ENCODE data around the gene MSN.

MSN gene

GRCh38 chrX:65781845-65782244 is 114.4 kb downstream of the MSN start:
- Histone ChIP-seq H3K4me3 (ENCODE audit: low read length in 2 of 2) (no peak overlapping the region), H2BK12ac (ENCODE audit: low read length) (no peak overlapping the region), H2AK5ac (ENCODE audit: low read depth, low read length) (no peak overlapping the region), H3K23ac (ENCODE audit: low read depth, low read length, poor library complexity) (no peak overlapping the region), H3K79me1 (ENCODE audit: low read depth, low read length) (no peaks in the 10 kb centered on the region), H2BK120ac (ENCODE audit: low read depth, low read length) (no peak overlapping the region), H3K27ac (replicated peaks; ENCODE audit: low read length) (no peak overlapping the region), H3K36me3 (replicated peaks in 1 of 2; ENCODE audit: control insufficient read depth in 2 of 2, insufficient read depth in 2 of 2, low read length in 2 of 2) (no peaks in the 10 kb centered on the region), H3K4me2 (ENCODE audit: insufficient read depth, low read length, poor library complexity, severe bottlenecking) (no peak overlapping the region), H3K9me3 (replicated peaks in 1 of 2; ENCODE audit: control insufficient read depth in 2 of 2, insufficient read depth in 1 of 2, low read depth in 1 of 2, low read length in 2 of 2) (no peaks in the 10 kb centered on the region), H3K4me1 (ENCODE audit: control insufficient read depth in 2 of 2, insufficient read depth in 1 of 2, low read depth in 1 of 2, low read length in 2 of 2) (no peaks in the 10 kb centered on the region), H3K27me3 (ENCODE audit: control insufficient read depth in 3 of 3, insufficient read depth in 3 of 3, low read depth in 1 of 3, low read length in 3 of 3) (no peaks in the 10 kb centered on the region), H2BK15ac (ENCODE audit: low read length) (no peak overlapping the region), H3K14ac (ENCODE audit: low read length) (no peak overlapping the region), H4K8ac (ENCODE audit: low read depth, low read length) (no peak overlapping the region), H3K4ac (ENCODE audit: low read length) (no peak overlapping the region), H3K9ac (ENCODE audit: low read depth, low read length, poor library complexity) (no peak overlapping the region), H3K18ac (ENCODE audit: low read length) (no peak overlapping the region), H4K91ac (ENCODE audit: low read depth, low read length, poor library complexity) (no peak overlapping the region), H2BK5ac (ENCODE audit: low read length) (no peak overlapping the region), H2AFZ (ENCODE audit: low read length) (no peak overlapping the region)
- DNase-seq (ENCODE audit: low spot score): no peak
- WGBS, 2 donors (ENCODE audit: extremely low coverage in 2 of 2, insufficient read length in 2 of 2, insufficient replicate concordance in 1 of 2): no CpG with 5 or more reads among the region's 2 CpGs

GRCh38 chrX:65783746-65784145 is 116.3 kb downstream of the MSN start:
- Histone ChIP-seq H3K27ac (replicated peaks; ENCODE audit: low read length) (no peak overlapping the region), H3K4ac (ENCODE audit: low read length) (no peak overlapping the region), H2BK15ac (ENCODE audit: low read length) (no peak overlapping the region), H3K4me2 (ENCODE audit: insufficient read depth, low read length, poor library complexity, severe bottlenecking) (no peak overlapping the region), H3K27me3 (ENCODE audit: control insufficient read depth in 3 of 3, insufficient read depth in 3 of 3, low read depth in 1 of 3, low read length in 3 of 3) (no peaks in the 10 kb centered on the region), H3K18ac (ENCODE audit: low read length) (no peak overlapping the region), H3K9ac (ENCODE audit: low read depth, low read length, poor library complexity) (no peak overlapping the region), H2AFZ (ENCODE audit: low read length) (no peak overlapping the region), H2BK12ac (ENCODE audit: low read length) (no peak overlapping the region), H4K8ac (ENCODE audit: low read depth, low read length) (no peak overlapping the region), H3K79me1 (ENCODE audit: low read depth, low read length) (no peaks in the 10 kb centered on the region), H4K91ac (ENCODE audit: low read depth, low read length, poor library complexity) (no peak overlapping the region), H2AK5ac (ENCODE audit: low read depth, low read length) (no peak overlapping the region), H3K36me3 (replicated peaks in 1 of 2; ENCODE audit: control insufficient read depth in 2 of 2, insufficient read depth in 2 of 2, low read length in 2 of 2) (no peaks in the 10 kb centered on the region), H3K4me1 (ENCODE audit: control insufficient read depth in 2 of 2, insufficient read depth in 1 of 2, low read depth in 1 of 2, low read length in 2 of 2) (no peaks in the 10 kb centered on the region), H2BK120ac (ENCODE audit: low read depth, low read length) (no peak overlapping the region), H3K23ac (ENCODE audit: low read depth, low read length, poor library complexity) (no peak overlapping the region), H2BK5ac (ENCODE audit: low read length) (no peak overlapping the region), H3K9me3 (replicated peaks in 1 of 2; ENCODE audit: control insufficient read depth in 2 of 2, insufficient read depth in 1 of 2, low read depth in 1 of 2, low read length in 2 of 2) (no peaks in the 10 kb centered on the region), H3K4me3 (ENCODE audit: low read length in 2 of 2) (no peak overlapping the region), H3K14ac (ENCODE audit: low read length) (no peak overlapping the region)
- WGBS, 2 donors (ENCODE audit: extremely low coverage in 2 of 2, insufficient read length in 2 of 2, insufficient replicate concordance in 1 of 2): no CpG with 5 or more reads among the region's 1 CpG
- no peak for DNase-seq (ENCODE audit: low spot score)

Data from neuronal stem cell (in vitro differentiated cells).